Cardiac fibroblast (primary cell): Measurements from ENCODE around the gene TCAP.
A peak's percentile ranks its signal among the peaks of the same experiment; 100 is the strongest.
"Not testable (repeated sequence)": the region's sequence is repeated elsewhere in the genome, so short reads cannot be mapped to it uniquely, and the experiment has no call there.

Experiments
- DNase-seq, 2 donors: peaks; one replicate each; pipeline versions ENCODE4 v3.0.0 to v3.0.0-alpha.2; 2010; ENCODE audit warnings: low read depth in 2 of 2
- H3K4me3 ChIP-seq, 2 donors: replicated peaks in 1 of 2; 1 replicate in 1 of 2; 2 replicates in 1 of 2; pipeline ENCODE4 v1.5.1; 2011; ENCODE audit warnings: low read depth in 2 of 2, low read length in 2 of 2, mild to moderate bottlenecking in 2 of 2, moderate library complexity in 1 of 2
- CTCF ChIP-seq: IDR thresholded peaks from one replicate; pipeline ENCODE4 v1.5.1; 2011; ENCODE audit warnings: low read depth, mild to moderate bottlenecking, low read length, inconsistent platforms

TCAP gene

GRCh38 chr17:39704821-39705551, 39.8 kb downstream of the TCAP start:
- TF ChIP-seq CTCF, result no peak
- no peak overlapping the region for H3K4me3 ChIP-seq
- peak; percentile 23 to 31 for DNase-seq

GRCh38 chr17:39705786-39706348, 40.7 kb downstream of the TCAP start:
- no peak overlapping the region for H3K4me3 ChIP-seq
- TF ChIP-seq CTCF, result no peak
- DNase-seq, result no peak

GRCh38 chr17:39706383-39706782, 41.2 kb downstream of the TCAP start:
- no peak for TF ChIP-seq CTCF
- DNase-seq, result no peak
- H3K4me3 ChIP-seq, result no peak overlapping the region

GRCh38 chr17:39706921-39707337, 41.8 kb downstream of the TCAP start:
- H3K4me3 ChIP-seq, result no peak overlapping the region
- no peak for TF ChIP-seq CTCF
- no peak for DNase-seq

GRCh38 chr17:39709319-39709997, 44.3 kb downstream of the TCAP start:
- DNase-seq, result no peak
- no peak for TF ChIP-seq CTCF
- no peak overlapping the region for H3K4me3 ChIP-seq

GRCh38 chr17:39709998-39710964, 45.1 kb downstream of the TCAP start:
- H3K4me3 ChIP-seq, result no peak overlapping the region

GRCh38 chr17:39711071-39711470, 45.9 kb downstream of the TCAP start:
- H3K4me3 ChIP-seq, DNase-seq: not testable (repeated sequence)

More at GRCh38 chr17:39709998-39710964, 45.1 kb downstream of the TCAP start:
- no peak for TF ChIP-seq CTCF
- no peak for DNase-seq
